ENCODE measurements around the gene ITGA11. TPM values are rescaled to one million over a fixed set of nuclear protein-coding genes. Genes with fewer than 3 reads are reported as not detected.
A peak's percentile ranks its signal among the peaks of the same experiment; 100 is the strongest.

The ITGA11 gene
- total RNA-seq, 1 donor from 2014 or later = not detected

DNA sequence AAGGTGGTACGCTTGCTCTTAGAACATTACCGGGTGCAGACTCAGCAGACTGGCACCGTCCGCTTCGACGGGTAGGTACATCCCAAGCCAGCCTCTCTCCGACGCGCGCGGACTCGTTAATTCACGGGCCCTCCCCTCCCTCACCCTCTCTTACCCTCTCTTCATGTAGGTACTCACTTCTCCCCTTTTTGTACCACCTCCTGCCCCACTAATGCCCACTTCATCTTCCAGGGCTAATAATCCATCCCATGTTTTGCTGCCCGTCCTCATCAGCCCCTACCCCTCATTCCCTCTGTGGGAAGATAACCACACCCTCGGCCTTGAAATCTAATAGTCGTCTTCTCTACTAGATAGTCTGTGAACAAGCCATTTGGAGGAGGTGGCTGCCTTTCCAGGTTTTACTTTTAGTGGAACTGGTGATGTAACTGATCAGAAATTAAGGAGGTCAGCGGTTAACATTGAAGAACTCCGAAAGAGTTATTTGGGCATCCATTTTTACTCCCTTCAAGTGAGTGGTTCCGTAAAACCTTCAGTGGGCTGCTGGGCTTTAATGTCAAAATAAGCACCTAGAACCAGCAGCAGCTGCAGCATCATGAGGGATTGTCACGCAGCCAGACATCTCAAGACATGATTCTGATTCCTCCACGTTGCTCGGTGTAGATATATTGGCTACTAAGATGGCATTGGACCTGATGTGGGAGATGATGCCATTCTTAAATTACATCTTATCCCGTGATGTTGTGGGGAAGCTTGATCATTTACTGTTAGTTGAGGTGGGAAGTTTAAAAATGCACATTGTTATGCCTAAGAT, 153.2 kb downstream of the ITGA11 start:
- H3K27ac Mint-ChIP-seq = peak overlapping the region; percentile 96
- H3K9me3 Mint-ChIP-seq (ENCODE audit: low read depth) = no peaks in the 10 kb centered on the region
- no peaks in the 10 kb centered on the region for H3K27me3 Mint-ChIP-seq
- DNase-seq (ENCODE audit: low spot score, unreplicated experiment) = no peak
- peaks cover 55% of the 10 kb centered on the region for H3K4me1 Mint-ChIP-seq (ENCODE audit: low read depth)
- TF ChIP-seq, protein P1, sequence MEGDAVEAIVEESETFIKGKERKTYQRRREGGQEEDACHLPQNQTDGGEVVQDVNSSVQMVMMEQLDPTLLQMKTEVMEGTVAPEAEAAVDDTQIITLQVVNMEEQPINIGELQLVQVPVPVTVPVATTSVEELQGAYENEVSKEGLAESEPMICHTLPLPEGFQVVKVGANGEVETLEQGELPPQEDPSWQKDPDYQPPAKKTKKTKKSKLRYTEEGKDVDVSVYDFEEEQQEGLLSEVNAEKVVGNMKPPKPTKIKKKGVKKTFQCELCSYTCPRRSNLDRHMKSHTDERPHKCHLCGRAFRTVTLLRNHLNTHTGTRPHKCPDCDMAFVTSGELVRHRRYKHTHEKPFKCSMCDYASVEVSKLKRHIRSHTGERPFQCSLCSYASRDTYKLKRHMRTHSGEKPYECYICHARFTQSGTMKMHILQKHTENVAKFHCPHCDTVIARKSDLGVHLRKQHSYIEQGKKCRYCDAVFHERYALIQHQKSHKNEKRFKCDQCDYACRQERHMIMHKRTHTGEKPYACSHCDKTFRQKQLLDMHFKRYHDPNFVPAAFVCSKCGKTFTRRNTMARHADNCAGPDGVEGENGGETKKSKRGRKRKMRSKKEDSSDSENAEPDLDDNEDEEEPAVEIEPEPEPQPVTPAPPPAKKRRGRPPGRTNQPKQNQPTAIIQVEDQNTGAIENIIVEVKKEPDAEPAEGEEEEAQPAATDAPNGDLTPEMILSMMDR (IDR thresholded peaks at IDR 0.05; ENCODE audit: unreplicated experiment) = no peak
- peaks cover 4% of the 10 kb centered on the region for H3K36me3 Mint-ChIP-seq (ENCODE audit: insufficient read depth)
- peak overlapping the region; percentile 95 for H3K4me3 Mint-ChIP-seq (ENCODE audit: low read depth)

DNA sequence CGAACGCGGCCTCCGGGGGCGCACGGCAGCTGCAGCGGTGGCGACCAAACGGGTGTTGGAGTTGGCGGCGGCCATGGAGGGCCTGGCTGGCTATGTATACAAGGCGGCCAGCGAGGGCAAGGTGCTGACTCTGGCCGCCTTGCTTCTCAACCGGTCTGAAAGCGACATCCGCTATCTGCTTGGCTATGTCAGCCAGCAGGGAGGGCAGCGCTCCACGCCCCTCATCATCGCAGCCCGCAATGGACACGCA, 153.7 kb downstream of the ITGA11 start:
- Mint-ChIP-seq H3K4me1 (ENCODE audit: low read depth) (peaks cover 55% of the 10 kb centered on the region), H3K27me3 (no peaks in the 10 kb centered on the region), H3K4me3 (ENCODE audit: low read depth) (peak overlapping the region; percentile 95), H3K9me3 (ENCODE audit: low read depth) (no peaks in the 10 kb centered on the region), H3K27ac (peak overlapping the region; percentile 96), H3K36me3 (ENCODE audit: insufficient read depth) (peaks cover 2% of the 10 kb centered on the region)
- no peak for DNase-seq (ENCODE audit: low spot score, unreplicated experiment)
- TF ChIP-seq, protein P1 (IDR thresholded peaks at IDR 0.05; ENCODE audit: unreplicated experiment) = no peak

DNA sequence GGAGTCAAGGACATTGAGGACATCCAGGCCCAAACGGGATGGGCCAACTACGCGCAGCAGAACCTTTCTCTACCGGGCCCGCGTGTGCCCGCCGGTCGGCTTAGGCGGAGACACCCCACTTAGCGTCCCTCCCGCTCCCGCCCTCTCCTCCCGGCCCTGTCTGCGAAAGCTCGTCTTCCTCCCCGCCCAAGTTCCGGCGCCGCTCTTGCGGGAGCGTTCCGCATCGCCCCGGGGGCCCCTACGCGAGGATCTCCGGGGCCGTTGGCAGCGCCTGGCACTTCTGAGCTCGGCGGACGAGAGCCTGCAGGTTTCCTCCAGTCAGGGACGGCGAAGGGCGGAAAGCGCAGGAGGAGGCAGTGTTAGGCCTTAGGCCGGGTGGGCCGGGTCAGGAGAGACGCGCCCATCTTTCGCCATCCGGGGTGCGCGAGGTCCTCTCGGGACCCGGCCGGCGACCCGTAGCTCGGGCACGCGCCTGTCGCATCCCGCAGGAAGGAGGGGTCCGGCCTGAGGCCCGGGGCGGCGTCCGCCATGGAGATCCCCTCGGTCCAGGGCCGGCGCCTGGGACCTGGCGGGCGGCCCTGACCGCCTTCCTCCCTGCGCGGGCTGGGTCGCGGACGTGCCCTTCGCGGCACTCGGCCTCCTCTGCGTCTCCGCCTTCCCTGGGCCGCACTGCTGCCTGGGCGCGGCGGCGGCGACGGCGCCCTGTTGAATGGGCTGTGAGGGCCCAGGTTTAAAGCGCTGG, 154.2 kb downstream of the ITGA11 start, which contains the start of gene FEM1B:
Gene FEM1B (plus strand): TSS at position 143 of the 742 bp plus-strand sequence. CDS start 673 bp downstream, outside the sequence.
- H3K9me3 Mint-ChIP-seq (ENCODE audit: low read depth) = no peaks in the 10 kb centered on the region
- peaks cover 58% of the 10 kb centered on the region for H3K4me1 Mint-ChIP-seq (ENCODE audit: low read depth)
- H3K27me3 Mint-ChIP-seq = no peaks in the 10 kb centered on the region
- H3K36me3 Mint-ChIP-seq (ENCODE audit: insufficient read depth) = peaks cover 2% of the 10 kb centered on the region
- H3K27ac Mint-ChIP-seq = peak within 1 kb of the TSS; percentile 98
- DNase-seq (ENCODE audit: low spot score, unreplicated experiment) = peak; percentile 65
- TF ChIP-seq, protein P1 (IDR thresholded peaks at IDR 0.05; ENCODE audit: unreplicated experiment) = peak; percentile 67
- peak within 1 kb of the TSS; percentile 95 for H3K4me3 Mint-ChIP-seq (ENCODE audit: low read depth)

DNA sequence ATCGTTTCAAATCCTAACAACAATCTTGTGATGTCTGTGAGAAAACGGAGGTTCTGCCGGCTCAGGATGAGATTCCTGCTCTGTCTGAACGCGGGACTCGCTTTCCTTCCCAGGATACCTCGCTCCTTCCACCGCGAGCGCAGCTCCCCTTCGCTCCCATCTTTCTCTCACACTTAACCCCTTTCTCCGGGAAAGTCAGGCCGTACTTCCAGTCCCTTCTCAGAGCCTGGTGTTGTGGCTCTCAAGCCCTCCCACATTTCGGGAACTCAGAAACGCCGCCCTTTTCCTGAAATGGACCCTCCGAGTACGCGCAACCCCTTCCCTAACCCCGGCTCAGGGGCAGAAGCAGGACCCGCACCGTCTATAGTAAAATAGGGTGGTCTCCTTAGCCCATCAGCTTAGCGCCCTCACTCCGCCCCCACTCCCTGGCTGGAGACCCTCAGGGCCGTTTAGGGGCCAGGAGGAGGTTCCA, 154.8 kb downstream of the ITGA11 start:
- H3K9me3 Mint-ChIP-seq (ENCODE audit: low read depth) = no peaks in the 10 kb centered on the region
- peak overlapping the region; percentile 98 for H3K27ac Mint-ChIP-seq
- peaks cover 60% of the 10 kb centered on the region for H3K4me1 Mint-ChIP-seq (ENCODE audit: low read depth)
- no peak for DNase-seq (ENCODE audit: low spot score, unreplicated experiment)
- peaks cover 2% of the 10 kb centered on the region for H3K36me3 Mint-ChIP-seq (ENCODE audit: insufficient read depth)
- H3K4me3 Mint-ChIP-seq (ENCODE audit: low read depth) = peak overlapping the region; percentile 95
- H3K27me3 Mint-ChIP-seq = no peaks in the 10 kb centered on the region
- TF ChIP-seq, protein P1 (IDR thresholded peaks at IDR 0.05; ENCODE audit: unreplicated experiment) = no peak

DNA sequence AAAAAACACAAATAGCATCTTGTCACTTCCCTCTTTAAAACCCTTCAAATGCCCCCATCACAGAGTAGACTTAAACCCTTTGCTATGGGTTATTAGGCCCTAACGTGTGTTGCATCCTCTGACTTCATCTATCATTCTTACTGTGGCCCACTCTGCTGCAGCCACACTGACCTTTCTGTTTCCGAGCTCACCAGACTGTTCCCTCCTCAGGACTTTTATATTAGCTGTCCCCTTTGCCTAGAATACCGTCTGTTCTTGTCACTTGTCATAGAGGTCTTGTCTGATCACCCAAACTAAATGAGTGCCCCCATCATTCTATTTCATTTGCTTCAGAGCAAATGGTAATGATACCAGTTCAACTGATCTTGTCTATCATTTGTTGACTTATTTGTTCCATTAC, 155.3 kb downstream of the ITGA11 start:
- peak overlapping the region; percentile 98 for H3K27ac Mint-ChIP-seq
- peak overlapping the region; percentile 95 for H3K4me3 Mint-ChIP-seq (ENCODE audit: low read depth)
- DNase-seq (ENCODE audit: low spot score, unreplicated experiment) = no peak
- TF ChIP-seq, protein P1 (IDR thresholded peaks at IDR 0.05; ENCODE audit: unreplicated experiment) = no peak
- H3K4me1 Mint-ChIP-seq (ENCODE audit: low read depth) = peaks cover 61% of the 10 kb centered on the region
- H3K9me3 Mint-ChIP-seq (ENCODE audit: low read depth) = no peaks in the 10 kb centered on the region
- H3K27me3 Mint-ChIP-seq = no peaks in the 10 kb centered on the region
- peaks cover 2% of the 10 kb centered on the region for H3K36me3 Mint-ChIP-seq (ENCODE audit: insufficient read depth)
